Tibial nerve (tissue), 4 donors: ENCODE data around the gene LONRF3. TPM values are rescaled to one million over a fixed set of nuclear protein-coding genes. Genes with fewer than 3 reads are reported as not detected.

Experiments used
- DNase-seq, 2 donors: peaks; one replicate each; pipeline ENCODE4 v3.0.0-alpha.2; 2019; ENCODE audit warnings: low spot score in 2 of 2
- H3K27ac ChIP-seq, 4 donors: fragments of 200-600 bp; sonication (generic) in 3 of 4; one replicate each; pipeline ENCODE4 v1.5.1; 2017 to 2019; ENCODE audit warnings: mild to moderate bottlenecking in 1 of 4
- H3K27me3 ChIP-seq, 2 donors: fragments of 200-600 bp; sonication (generic) in 1 of 2; one replicate each; pipeline versions ENCODE4 v1.5.1 to v1.6.0; 2017 to 2019
- H3K36me3 ChIP-seq, 3 donors: fragments of 200-600 bp; sonication (generic); one replicate each; pipeline ENCODE4 v1.5.1; 2018 to 2019
- H3K4me1 ChIP-seq, 4 donors: fragments of 200-600 bp; sonication (generic) in 3 of 4; one replicate each; pipeline ENCODE4 v1.5.1; 2017 to 2019
- H3K4me3 ChIP-seq, 4 donors: fragments of 200-600 bp; sonication (generic) in 3 of 4; one replicate each; pipeline ENCODE4 v1.5.1; 2017 to 2019; ENCODE audit warnings: mild to moderate bottlenecking in 1 of 4, moderate library complexity in 1 of 4
- H3K9me3 ChIP-seq, 4 donors: fragments of 200-600 bp; sonication (generic) in 3 of 4; one replicate each; pipeline ENCODE4 v1.5.1; 2017 to 2019
- CTCF ChIP-seq, 5 experiments: fragments of 200-600 bp in 3 of 5; fragments of 450-650 bp in 2 of 5; sonication (generic) in 3 of 5; IDR thresholded peaks; one replicate each; pipeline ENCODE4 v1.5.1; 2016 to 2019; ENCODE audit warnings: antibody characterized with exemption in 5 of 5, mild to moderate bottlenecking in 3 of 5, moderate library complexity in 2 of 5
- EP300 ChIP-seq, 2 donors: sonication (generic); formaldehyde crosslinking; IDR thresholded peaks; one replicate each; pipeline ENCODE4 v1.6.1; 2017; ENCODE audit warnings: antibody characterized with exemption in 2 of 2, mild to moderate bottlenecking in 1 of 2
- POLR2A ChIP-seq, 2 donors: fragments of 450-650 bp; IDR thresholded peaks; one replicate each; pipeline ENCODE4 v1.6.1; 2017; ENCODE audit warnings: antibody characterized with exemption in 2 of 2, mild to moderate bottlenecking in 2 of 2, moderate library complexity in 2 of 2
- WGBS, 2 donors: methylation state at CpG; one replicate each; pipeline ENCODE4 v1.1.5; 2018; 5-methylcytosine and 5-hydroxymethylcytosine counted together
- total RNA-seq, 4 donors: library from RNA; depleted of rRNA; stranded (reverse); fragments of >200 nt; gene quantifications; one replicate each; pipeline ENCODE4 v1.1.0, GENCODE V29; 2016

The LONRF3 gene
- total RNA-seq, 4 donors from 2014 or later, result 12.2 to 20.4 (median 19.2) TPM

- Histone ChIP-seq H3K4me3 (no peak overlapping the region), H3K9me3 (no peaks in the 10 kb centered on the region), H3K36me3 (no peaks in the 10 kb centered on the region), H3K27ac (no peak overlapping the region), H3K4me1 (no peaks in the 10 kb centered on the region), H3K27me3 (peaks cover 0 to 9% of the 10 kb centered on the region in 2 donors)
- TF ChIP-seq EP300 (IDR thresholded peaks at IDR 0.05), result no peak
- no peak for TF ChIP-seq POLR2A (IDR thresholded peaks at IDR 0.05)
- TF ChIP-seq CTCF (IDR thresholded peaks at IDR 0.05), result no peak
- DNase-seq, result no peak
- WGBS, 2 donors, result 72 to 81% methylated on average over 2 of the region's 2 CpGs
Observed at GRCh38 chrX:118945921-118946320, 28.5 kb upstream of the LONRF3 start.

GRCh38 chrX:118948270-118948669, 26.1 kb upstream of the LONRF3 start:
- no peak for DNase-seq
- H3K9me3 ChIP-seq, result no peaks in the 10 kb centered on the region
- H3K4me3 ChIP-seq, result no peak overlapping the region
- no peak overlapping the region for H3K27ac ChIP-seq
- peaks cover 0 to 9% of the 10 kb centered on the region in 2 donors for H3K27me3 ChIP-seq
- WGBS, 2 donors, result 77 to 93% methylated on average over 1 of the region's 1 CpG
- no peak for TF ChIP-seq POLR2A (IDR thresholded peaks at IDR 0.05)
- TF ChIP-seq CTCF (IDR thresholded peaks at IDR 0.05), result no peak
- no peak for TF ChIP-seq EP300 (IDR thresholded peaks at IDR 0.05)
- H3K4me1 ChIP-seq, result no peaks in the 10 kb centered on the region
- no peaks in the 10 kb centered on the region for H3K36me3 ChIP-seq

GRCh38 chrX:118961866-118962560, 12.4 kb upstream of the LONRF3 start:
- H3K4me1 ChIP-seq, result no peaks in the 10 kb centered on the region
- 58% methylated on average over 4 of the region's 4 CpGs for WGBS, 2 donors

GRCh38 chrX:118963159-118963558, 11.3 kb upstream of the LONRF3 start:
- no peak overlapping the region for H3K4me3 ChIP-seq
- no peak overlapping the region for H3K27ac ChIP-seq
- H3K36me3 ChIP-seq, result no peaks in the 10 kb centered on the region
- H3K9me3 ChIP-seq, result no peaks in the 10 kb centered on the region
- DNase-seq, result no peak
- no peaks in the 10 kb centered on the region for H3K4me1 ChIP-seq
- TF ChIP-seq EP300 (IDR thresholded peaks at IDR 0.05), result no peak
- no peak for TF ChIP-seq CTCF (IDR thresholded peaks at IDR 0.05)
- no peak for TF ChIP-seq POLR2A (IDR thresholded peaks at IDR 0.05)
- no peaks in the 10 kb centered on the region for H3K27me3 ChIP-seq
- WGBS, 2 donors, result 92% methylated on average over 2 of the region's 2 CpGs; no CpG with 5 or more reads in 1 of the 2 donors

More at GRCh38 chrX:118961866-118962560, 12.4 kb upstream of the LONRF3 start:
- no peaks in the 10 kb centered on the region for H3K9me3 ChIP-seq
- H3K27ac ChIP-seq, result no peak overlapping the region
- H3K27me3 ChIP-seq, result no peaks in the 10 kb centered on the region
- H3K36me3 ChIP-seq, result no peaks in the 10 kb centered on the region
- no peak for DNase-seq
- TF ChIP-seq EP300 (IDR thresholded peaks at IDR 0.05) (no peak), CTCF (IDR thresholded peaks at IDR 0.05) (no peak), POLR2A (IDR thresholded peaks at IDR 0.05) (no peak)
- no peak overlapping the region for H3K4me3 ChIP-seq

- 54 to 73% methylated on average over 2 of the region's 2 CpGs for WGBS, 2 donors
- H3K4me1 ChIP-seq, result no peaks in the 10 kb centered on the region
- H3K27me3 ChIP-seq, result peaks cover 0 to 4% of the 10 kb centered on the region in 2 donors
- H3K36me3 ChIP-seq, result no peaks in the 10 kb centered on the region
- no peak overlapping the region for H3K27ac ChIP-seq
- DNase-seq, result no peak
- TF ChIP-seq CTCF (IDR thresholded peaks at IDR 0.05) (no peak), POLR2A (IDR thresholded peaks at IDR 0.05) (no peak), EP300 (IDR thresholded peaks at IDR 0.05) (no peak)
- no peak overlapping the region for H3K4me3 ChIP-seq
- H3K9me3 ChIP-seq, result no peaks in the 10 kb centered on the region
Observed at GRCh38 chrX:118964252-118964651, 10.2 kb upstream of the LONRF3 start.
